Tibial nerve (tissue), 4 donors: Measurements from ENCODE around the gene C1RL.
A peak's percentile ranks its signal among the peaks of the same experiment; 100 is the strongest.

Experiments
- CTCF ChIP-seq, 5 experiments: fragments of 200-600 bp in 3 of 5; fragments of 450-650 bp in 2 of 5; sonication (generic) in 3 of 5; IDR thresholded peaks; one replicate each; pipeline ENCODE4 v1.5.1; 2016 to 2019; ENCODE audit warnings: antibody characterized with exemption in 5 of 5, mild to moderate bottlenecking in 3 of 5, moderate library complexity in 2 of 5
- EP300 ChIP-seq, 2 donors: sonication (generic); formaldehyde crosslinking; IDR thresholded peaks; one replicate each; pipeline ENCODE4 v1.6.1; 2017; ENCODE audit warnings: antibody characterized with exemption in 2 of 2, mild to moderate bottlenecking in 1 of 2
- POLR2A ChIP-seq, 2 donors: fragments of 450-650 bp; IDR thresholded peaks; one replicate each; pipeline ENCODE4 v1.6.1; 2017; ENCODE audit warnings: antibody characterized with exemption in 2 of 2, mild to moderate bottlenecking in 2 of 2, moderate library complexity in 2 of 2

- TF ChIP-seq CTCF (IDR thresholded peaks at IDR 0.05) = no peak
- TF ChIP-seq POLR2A (IDR thresholded peaks at IDR 0.05) = no peak
- TF ChIP-seq EP300 (IDR thresholded peaks at IDR 0.05) = peak in 1 of 2 donors; percentile 10
These were observed 28.0 kb downstream of the C1RL start for GRCh38 chr12:7081037-7081436.
